ENCODE measurements around the gene RXRA.

RXRA gene

DNA sequence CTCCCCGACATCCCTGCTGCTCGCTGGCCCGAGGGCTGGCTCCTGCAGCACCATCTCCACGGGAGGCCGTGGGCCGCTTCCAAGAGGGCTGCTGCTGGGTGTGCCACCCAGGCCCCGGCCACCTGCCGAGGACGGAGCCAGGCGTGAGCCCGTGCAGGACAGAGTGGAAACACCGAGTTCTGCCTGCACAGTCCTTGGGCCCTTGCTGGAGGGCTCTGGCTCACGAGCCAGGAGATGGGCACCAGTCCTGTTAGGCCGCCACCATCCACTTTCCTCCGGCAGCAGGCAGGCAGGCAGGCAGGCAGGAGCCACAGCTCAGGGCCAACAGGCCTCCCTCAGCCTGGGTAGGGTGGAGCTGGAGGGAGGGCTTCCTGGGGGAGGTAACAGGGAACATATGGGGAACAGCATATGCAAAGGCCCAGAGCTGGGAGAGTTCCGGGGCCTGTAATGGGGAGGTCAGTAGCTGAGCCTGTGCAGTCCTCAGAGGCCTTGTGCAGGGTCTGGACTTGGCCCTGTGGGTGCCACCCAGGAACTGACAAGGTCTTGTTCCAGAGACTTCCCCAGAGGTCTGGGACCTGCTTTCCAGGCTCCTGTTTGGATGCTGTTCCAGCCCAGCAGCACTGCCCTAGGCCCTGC, 31.9 kb downstream of the RXRA start:
- no peak for TF ChIP-seq CTCF (IDR thresholded peaks at IDR 0.05; ENCODE audit: low read depth, low read length)
- no peak for DNase-seq (ENCODE audit: low read depth, low spot score)
- in situ Hi-C loops (cut with HindIII; ENCODE audit: low sequenced_read_pairs) = no loop called here
- no peak overlapping the region for H3K4me3 ChIP-seq (ENCODE audit: low read depth, low read length)

- H3K4me3 ChIP-seq (ENCODE audit: low read depth, low read length) = no peak overlapping the region
- DNase-seq (ENCODE audit: low read depth, low spot score) = peak; percentile 32
- no peak for TF ChIP-seq CTCF (IDR thresholded peaks at IDR 0.05; ENCODE audit: low read depth, low read length)
- in situ Hi-C loops (cut with HindIII; ENCODE audit: low sequenced_read_pairs) = no loop called here
These were observed 32.5 kb downstream of the RXRA start for GRCh38 chr9:134358662-134359319.

DNA sequence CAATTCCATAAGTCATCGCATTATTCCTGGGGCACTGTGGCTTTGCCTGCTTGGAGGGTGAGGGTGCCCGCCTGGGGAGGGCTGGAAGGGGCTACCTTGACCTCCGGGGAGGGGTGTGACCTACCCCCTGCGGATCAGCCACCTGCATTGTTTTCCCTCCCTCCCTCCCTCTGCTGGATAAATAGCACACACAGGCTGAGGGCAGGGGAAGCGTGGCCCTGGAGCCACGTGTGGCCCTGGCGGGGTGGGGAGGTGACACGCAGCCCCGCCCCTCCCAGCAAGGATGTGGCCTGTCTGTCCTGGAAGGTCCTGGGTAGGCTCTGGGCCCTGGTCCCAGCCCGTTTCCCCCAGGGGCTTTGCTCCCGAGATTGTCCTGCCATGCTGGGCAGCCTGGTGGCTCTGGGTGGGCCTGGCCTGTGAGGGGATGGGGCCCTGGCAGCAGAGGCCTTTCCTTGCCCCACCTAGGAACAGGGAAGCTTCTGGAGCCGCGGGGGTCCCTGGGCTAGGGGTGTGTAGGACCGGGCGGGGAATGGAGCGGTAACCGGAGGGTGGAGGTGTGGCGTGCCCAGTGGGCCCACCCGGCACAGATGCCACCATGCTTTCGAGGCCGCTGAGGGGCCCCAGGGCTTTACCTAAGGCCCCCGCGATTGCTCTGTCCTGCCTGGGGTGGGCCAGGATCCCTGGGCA, 33.4 kb downstream of the RXRA start:
- no peak overlapping the region for H3K4me3 ChIP-seq (ENCODE audit: low read depth, low read length)
- no peak for TF ChIP-seq CTCF (IDR thresholded peaks at IDR 0.05; ENCODE audit: low read depth, low read length)
- DNase-seq (ENCODE audit: low read depth, low spot score) = no peak
- in situ Hi-C loops (cut with HindIII; ENCODE audit: low sequenced_read_pairs) = no loop called here

DNA sequence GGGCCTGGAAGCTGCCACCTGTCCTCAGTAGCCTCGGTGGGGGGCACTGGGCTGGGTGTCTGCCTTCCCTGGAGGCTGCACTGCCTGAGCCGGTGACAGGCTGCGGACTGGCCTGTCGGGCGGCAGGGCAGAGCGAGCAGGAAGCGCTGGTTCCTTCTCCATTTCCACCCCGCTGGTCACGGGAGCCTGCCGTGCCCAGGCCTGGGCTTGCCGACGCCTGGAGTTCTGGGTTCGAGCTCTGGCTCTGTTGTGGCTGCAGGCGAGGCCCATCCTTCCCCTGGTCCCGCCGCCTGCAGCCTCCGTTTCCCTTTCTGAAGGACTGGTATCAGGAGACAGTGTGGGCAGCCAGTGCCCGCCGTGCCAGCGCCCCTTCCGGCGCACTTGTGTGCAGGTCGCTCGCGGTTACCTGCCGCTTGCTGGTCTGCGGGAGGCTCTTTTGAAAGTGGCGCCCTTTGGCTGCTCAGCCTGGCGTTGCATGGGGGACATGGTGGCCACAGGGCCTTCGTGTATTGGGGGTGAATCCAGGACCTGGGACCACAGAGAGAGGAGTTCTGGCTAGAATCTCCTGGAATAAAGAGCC, 34.0 kb downstream of the RXRA start:
- H3K4me3 ChIP-seq (ENCODE audit: low read depth, low read length) = no peak overlapping the region
- DNase-seq (ENCODE audit: low read depth, low spot score) = no peak
- in situ Hi-C loops (cut with HindIII; ENCODE audit: low sequenced_read_pairs) = no loop called here
- no peak for TF ChIP-seq CTCF (IDR thresholded peaks at IDR 0.05; ENCODE audit: low read depth, low read length)

DNA sequence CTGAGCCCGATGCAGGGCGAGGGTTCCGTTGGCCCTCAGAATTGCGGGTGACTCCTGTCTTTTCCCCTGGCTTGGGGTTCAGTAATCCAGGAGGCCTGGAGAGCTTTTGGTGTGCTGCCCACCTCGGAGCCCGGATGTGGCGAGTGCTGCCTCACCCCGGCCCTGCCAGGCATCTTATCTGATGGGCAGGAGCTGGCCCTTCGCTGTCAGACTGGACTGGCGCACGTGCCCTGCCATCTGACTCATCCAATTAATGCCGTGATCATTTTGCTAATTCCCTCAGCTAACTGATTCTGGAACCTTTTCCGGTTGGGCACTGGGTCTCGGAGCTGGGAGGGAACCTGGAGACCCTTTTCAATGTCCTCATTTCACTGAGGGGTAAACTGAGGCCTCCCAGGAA, 34.6 kb downstream of the RXRA start:
- TF ChIP-seq CTCF (IDR thresholded peaks at IDR 0.05; ENCODE audit: low read depth, low read length) = no peak
- no peak overlapping the region for H3K4me3 ChIP-seq (ENCODE audit: low read depth, low read length)
- in situ Hi-C loops (cut with HindIII; ENCODE audit: low sequenced_read_pairs) = no loop called here
- no peak for DNase-seq (ENCODE audit: low read depth, low spot score)

DNA sequence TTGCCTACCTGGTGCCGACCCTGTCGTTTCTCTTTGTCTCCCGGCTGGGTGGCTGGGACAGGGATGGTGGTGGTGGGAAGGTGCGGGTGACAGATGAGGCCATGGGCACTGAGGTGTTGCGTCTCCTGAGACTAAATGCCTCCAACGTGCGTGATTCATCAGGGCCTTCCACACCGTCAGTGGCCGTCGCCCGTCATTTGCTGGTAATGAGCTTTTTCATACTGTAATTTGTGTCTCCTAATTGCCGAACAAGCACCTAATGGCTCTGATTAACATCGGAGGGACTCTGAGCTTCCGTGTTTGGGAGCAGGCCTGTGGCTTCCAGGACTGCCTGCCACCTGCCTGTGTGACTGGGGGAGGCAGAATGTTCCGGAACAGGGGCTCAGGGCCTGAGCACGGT, 35.2 kb downstream of the RXRA start:
- in situ Hi-C loops (cut with HindIII; ENCODE audit: low sequenced_read_pairs) = no loop called here
- DNase-seq (ENCODE audit: low read depth, low spot score) = no peak
- no peak overlapping the region for H3K4me3 ChIP-seq (ENCODE audit: low read depth, low read length)
- TF ChIP-seq CTCF (IDR thresholded peaks at IDR 0.05; ENCODE audit: low read depth, low read length) = no peak

Measured in astrocyte of the spinal cord (primary cell).